Endodermal cell (in vitro differentiated cells): Measurements from ENCODE around the gene ZNF689. TPM values are rescaled to one million over a fixed set of nuclear protein-coding genes. Genes with fewer than 3 reads are reported as not detected.
A peak's percentile ranks its signal among the peaks of the same experiment; 100 is the strongest.

ENCODE experiments used
- DNase-seq: peaks from one replicate; pipeline ENCODE4 v3.0.0-alpha.2; 2017
- H3K27ac ChIP-seq: 2 replicates; pipeline ENCODE4 v1.5.1; 2013; ENCODE audit warnings: mild to moderate bottlenecking, low read depth, low read length, moderate library complexity
- H3K27me3 ChIP-seq: 2 replicates; pipeline ENCODE4 v1.6.1; 2013; ENCODE audit warnings: mild to moderate bottlenecking, low read length, moderate library complexity; ENCODE audit not compliant: insufficient read depth, control insufficient read depth, poor library complexity, severe bottlenecking
- H3K36me3 ChIP-seq: 2 replicates; pipeline ENCODE4 v1.7.0; 2013; ENCODE audit warnings: mild to moderate bottlenecking, low read length, moderate library complexity; ENCODE audit not compliant: control insufficient read depth, insufficient read depth
- H3K4me1 ChIP-seq: one replicate; pipeline ENCODE4 v1.7.0; 2013; ENCODE audit warnings: low read length; ENCODE audit not compliant: control insufficient read depth, insufficient read depth
- H3K4me3 ChIP-seq: 2 replicates; pipeline ENCODE4 v1.5.1; 2013; ENCODE audit warnings: mild to moderate bottlenecking, low read length, moderate library complexity
- H3K9ac ChIP-seq: 2 replicates; pipeline ENCODE4 v1.6.1; 2013; ENCODE audit warnings: mild to moderate bottlenecking, low read length, moderate library complexity; ENCODE audit not compliant: poor library complexity, severe bottlenecking; ENCODE audit errors: extremely low read depth
- H3K9me3 ChIP-seq: 2 replicates; pipeline ENCODE4 v1.6.1; 2013; ENCODE audit warnings: mild to moderate bottlenecking, low read length, moderate library complexity; ENCODE audit not compliant: control insufficient read depth
- H3K27ac Mint-ChIP-seq: 2 replicates; pipeline ENCODE4 v1.8.0; 2020; ENCODE audit warnings: mixed read lengths
- H3K27me3 Mint-ChIP-seq: 2 replicates; pipeline ENCODE4 v1.8.0; 2021; ENCODE audit warnings: mild to moderate bottlenecking, mixed read lengths; ENCODE audit not compliant: insufficient read depth
- H3K36me3 Mint-ChIP-seq: 2 replicates; pipeline ENCODE4 v1.8.0; 2020; ENCODE audit warnings: low read depth, mixed read lengths
- H3K4me1 Mint-ChIP-seq: 2 replicates; pipeline ENCODE4 v1.8.0; 2020; ENCODE audit warnings: mixed read lengths
- H3K4me3 Mint-ChIP-seq: 2 replicates; pipeline ENCODE4 v1.8.0; 2020; ENCODE audit warnings: mild to moderate bottlenecking, moderate library complexity, mixed read lengths
- H3K9me3 Mint-ChIP-seq: 2 replicates; pipeline ENCODE4 v1.8.0; 2020; ENCODE audit warnings: mild to moderate bottlenecking, mixed read lengths
- WGBS, 2 experiments: methylation state at CpG; one replicate each; pipeline versions ENCODE4 v1.1.5 to v1.1.7; 2013; ENCODE audit warnings: missing lambda C conversion rate in 2 of 2, mixed read lengths in 1 of 2; ENCODE audit not compliant: insufficient coverage in 1 of 2, insufficient read length in 1 of 2; 5-methylcytosine and 5-hydroxymethylcytosine counted together
- total RNA-seq, 2 donors: library from RNA; stranded (reverse); fragmentation: NEBNext Ultra II Directional in 1 of 2; extraction: Animal tissue kit (Norgen Biotek cat#: 25700) in 1 of 2; gene quantifications; 2 replicates in 1 of 2; 3 replicates in 1 of 2; pipeline ENCODE4 v1.2.1, GENCODE V29; 2021
- TF ChIP-seq, protein P1 (sequence below): fragments of 200-600 bp; sonication (generic); conservative IDR thresholded peaks from 2 replicates; pipeline ENCODE4 v1.5.0; 2021; ENCODE audit warnings: antibody characterized with exemption, mild to moderate bottlenecking

ZNF689 gene
- total RNA-seq, 2 donors from 2014 or later, result 13.0 to 15.8 TPM

DNA sequence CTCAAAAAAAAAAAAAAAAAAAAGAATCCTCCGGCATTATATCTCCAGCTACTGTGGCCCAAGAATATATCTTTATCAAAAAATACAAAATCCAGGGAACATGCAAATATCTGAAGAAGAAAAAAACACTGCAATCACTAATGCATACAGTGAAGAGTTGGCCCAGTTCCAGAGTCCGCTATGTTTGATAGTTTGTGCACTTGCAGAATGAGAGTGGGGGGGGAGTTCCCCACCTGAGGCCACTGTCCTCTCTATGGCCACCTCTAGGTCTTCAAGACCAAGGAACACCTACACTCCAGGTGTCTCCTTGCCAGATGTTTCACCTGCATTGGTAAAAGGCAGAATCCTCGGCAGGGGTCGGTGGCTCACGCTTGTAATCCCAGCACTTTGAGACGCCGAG, 28.7 kb downstream of the ZNF689 start:
- no peaks in the 10 kb centered on the region for H3K9me3 Mint-ChIP-seq
- H3K4me3 Mint-ChIP-seq, result no peak overlapping the region
- H3K36me3 ChIP-seq, result peaks cover 53% of the 10 kb centered on the region
- no peaks in the 10 kb centered on the region for H3K27me3 Mint-ChIP-seq
- H3K4me1 Mint-ChIP-seq, result peaks cover 10% of the 10 kb centered on the region
- TF ChIP-seq, protein P1, sequence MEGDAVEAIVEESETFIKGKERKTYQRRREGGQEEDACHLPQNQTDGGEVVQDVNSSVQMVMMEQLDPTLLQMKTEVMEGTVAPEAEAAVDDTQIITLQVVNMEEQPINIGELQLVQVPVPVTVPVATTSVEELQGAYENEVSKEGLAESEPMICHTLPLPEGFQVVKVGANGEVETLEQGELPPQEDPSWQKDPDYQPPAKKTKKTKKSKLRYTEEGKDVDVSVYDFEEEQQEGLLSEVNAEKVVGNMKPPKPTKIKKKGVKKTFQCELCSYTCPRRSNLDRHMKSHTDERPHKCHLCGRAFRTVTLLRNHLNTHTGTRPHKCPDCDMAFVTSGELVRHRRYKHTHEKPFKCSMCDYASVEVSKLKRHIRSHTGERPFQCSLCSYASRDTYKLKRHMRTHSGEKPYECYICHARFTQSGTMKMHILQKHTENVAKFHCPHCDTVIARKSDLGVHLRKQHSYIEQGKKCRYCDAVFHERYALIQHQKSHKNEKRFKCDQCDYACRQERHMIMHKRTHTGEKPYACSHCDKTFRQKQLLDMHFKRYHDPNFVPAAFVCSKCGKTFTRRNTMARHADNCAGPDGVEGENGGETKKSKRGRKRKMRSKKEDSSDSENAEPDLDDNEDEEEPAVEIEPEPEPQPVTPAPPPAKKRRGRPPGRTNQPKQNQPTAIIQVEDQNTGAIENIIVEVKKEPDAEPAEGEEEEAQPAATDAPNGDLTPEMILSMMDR, result no peak
- H3K27me3 ChIP-seq, result no peaks in the 10 kb centered on the region
- H3K9ac ChIP-seq, result no peak overlapping the region
- no peak overlapping the region for H3K4me3 ChIP-seq
- no peak overlapping the region for H3K27ac ChIP-seq
- H3K9me3 ChIP-seq, result no peaks in the 10 kb centered on the region
- H3K36me3 Mint-ChIP-seq, result peaks cover 47% of the 10 kb centered on the region
- DNase-seq, result no peak
- no peak overlapping the region for H3K27ac Mint-ChIP-seq
- H3K4me1 ChIP-seq, result no peaks in the 10 kb centered on the region
- 86 to 94% methylated on average over 6 to 7 of the region's 7 CpGs for WGBS, 2 experiments

DNA sequence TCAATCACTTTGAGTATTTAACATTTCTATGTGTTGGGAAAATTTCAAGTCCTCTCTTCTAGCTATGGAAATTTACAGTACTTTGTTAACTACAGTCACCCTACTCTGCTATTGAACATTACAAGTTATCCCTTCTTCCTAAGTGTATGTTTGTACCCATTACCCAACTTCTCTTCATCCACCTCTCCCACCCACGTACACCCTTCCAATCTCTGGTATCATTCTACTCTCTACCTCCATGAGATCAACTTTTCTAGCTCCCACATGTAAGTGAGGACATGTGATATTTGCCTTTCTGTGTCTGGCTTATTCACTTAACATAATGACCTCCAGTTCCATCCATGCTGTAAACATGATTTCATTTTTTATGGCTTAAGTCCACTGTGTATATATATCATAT, 35.5 kb downstream of the ZNF689 start:
- Mint-ChIP-seq H3K36me3 (peaks cover 19% of the 10 kb centered on the region), H3K27me3 (no peaks in the 10 kb centered on the region), H3K4me1 (peaks cover 12% of the 10 kb centered on the region), H3K4me3 (no peak overlapping the region), H3K27ac (no peak overlapping the region), H3K9me3 (no peaks in the 10 kb centered on the region)
- no peak overlapping the region for H3K4me3 ChIP-seq
- H3K27me3 ChIP-seq, result no peaks in the 10 kb centered on the region
- H3K27ac ChIP-seq, result no peak overlapping the region
- peaks cover 22% of the 10 kb centered on the region for H3K36me3 ChIP-seq
- 88 to 100% methylated on average over 1 of the region's 1 CpG for WGBS, 2 experiments
- no peak for DNase-seq
- H3K9ac ChIP-seq, result no peak overlapping the region
- H3K9me3 ChIP-seq, result no peaks in the 10 kb centered on the region
- TF ChIP-seq, protein P1, result no peak
- peaks cover 4% of the 10 kb centered on the region for H3K4me1 ChIP-seq

DNA sequence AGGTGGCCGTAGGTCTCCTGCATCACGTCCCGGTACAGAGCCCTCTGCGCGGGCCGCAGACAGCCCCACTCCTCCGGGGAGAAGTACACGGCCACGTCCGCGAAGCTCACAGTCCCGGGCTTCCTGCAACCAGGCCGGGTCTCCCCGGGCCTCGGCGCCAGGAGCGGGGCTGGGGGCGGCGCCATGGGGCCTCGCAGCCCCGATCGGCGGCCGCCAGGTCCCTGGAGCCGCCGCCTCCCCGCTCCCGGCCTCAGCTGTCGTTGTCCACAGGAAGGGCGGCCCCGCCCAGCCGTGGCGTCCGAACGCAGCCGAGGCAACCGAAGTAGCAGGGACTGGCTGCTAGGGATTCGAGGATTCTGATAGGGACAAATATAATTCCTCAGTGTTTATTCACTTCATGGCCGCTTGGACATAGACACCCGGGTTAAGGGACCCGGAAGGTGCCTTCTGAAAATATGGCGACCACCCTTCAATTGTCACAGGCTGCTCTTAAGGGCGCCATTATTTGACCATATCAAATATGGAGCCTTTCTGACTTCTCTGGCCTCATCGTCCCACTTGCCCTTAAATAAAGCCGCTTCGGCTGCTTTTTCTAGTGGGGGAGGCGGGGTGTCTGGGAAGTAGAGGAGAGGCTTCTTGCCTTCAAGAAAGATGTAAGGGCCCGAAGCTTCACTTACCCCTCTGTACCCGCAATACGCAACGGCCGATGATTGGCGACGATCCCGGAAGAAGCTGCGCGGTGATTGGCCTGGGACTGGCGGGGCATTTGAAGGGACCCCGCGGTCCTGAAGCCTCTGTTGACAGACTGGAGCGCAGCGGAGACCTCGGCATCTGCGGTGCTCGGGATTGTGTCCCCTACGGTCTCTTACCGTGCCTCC, 38.5 kb downstream of the ZNF689 start, which contains the start of gene ZNF688:
ZNF688 (minus strand) TSS at position 270 of the 878 bp plus-strand sequence; CDS start at position 185, 85 bp downstream.
- peaks cover 6% of the 10 kb centered on the region for H3K4me1 ChIP-seq
- Mint-ChIP-seq H3K9me3 (no peaks in the 10 kb centered on the region), H3K36me3 (peaks cover 5% of the 10 kb centered on the region), H3K4me1 (peaks cover 12% of the 10 kb centered on the region), H3K27me3 (peaks cover 3% of the 10 kb centered on the region), H3K27ac (peak within 1 kb of the TSS; percentile 92), H3K4me3 (peak within 1 kb of the TSS; percentile 76)
- DNase-seq, result peak; percentile 98
- TF ChIP-seq, protein P1, result no peak
- H3K9ac ChIP-seq, result peak within 1 kb of the TSS; percentile 50
- peaks cover under 1% of the 10 kb centered on the region for H3K36me3 ChIP-seq
- H3K27ac ChIP-seq, result peak within 1 kb of the TSS; percentile 72
- 0% methylated on average over 35 to 67 of the region's 67 CpGs for WGBS, 2 experiments
- H3K4me3 ChIP-seq, result peak within 1 kb of the TSS; percentile 88
- H3K9me3 ChIP-seq, result no peaks in the 10 kb centered on the region
- no peaks in the 10 kb centered on the region for H3K27me3 ChIP-seq
